ENCODE results near the gene EMILIN3. TPM values are rescaled to one million over a fixed set of nuclear protein-coding genes. Genes with fewer than 3 reads are reported as not detected.

EMILIN3 gene
- total RNA-seq, 2 donors from 2014 or later, result not detected

DNA sequence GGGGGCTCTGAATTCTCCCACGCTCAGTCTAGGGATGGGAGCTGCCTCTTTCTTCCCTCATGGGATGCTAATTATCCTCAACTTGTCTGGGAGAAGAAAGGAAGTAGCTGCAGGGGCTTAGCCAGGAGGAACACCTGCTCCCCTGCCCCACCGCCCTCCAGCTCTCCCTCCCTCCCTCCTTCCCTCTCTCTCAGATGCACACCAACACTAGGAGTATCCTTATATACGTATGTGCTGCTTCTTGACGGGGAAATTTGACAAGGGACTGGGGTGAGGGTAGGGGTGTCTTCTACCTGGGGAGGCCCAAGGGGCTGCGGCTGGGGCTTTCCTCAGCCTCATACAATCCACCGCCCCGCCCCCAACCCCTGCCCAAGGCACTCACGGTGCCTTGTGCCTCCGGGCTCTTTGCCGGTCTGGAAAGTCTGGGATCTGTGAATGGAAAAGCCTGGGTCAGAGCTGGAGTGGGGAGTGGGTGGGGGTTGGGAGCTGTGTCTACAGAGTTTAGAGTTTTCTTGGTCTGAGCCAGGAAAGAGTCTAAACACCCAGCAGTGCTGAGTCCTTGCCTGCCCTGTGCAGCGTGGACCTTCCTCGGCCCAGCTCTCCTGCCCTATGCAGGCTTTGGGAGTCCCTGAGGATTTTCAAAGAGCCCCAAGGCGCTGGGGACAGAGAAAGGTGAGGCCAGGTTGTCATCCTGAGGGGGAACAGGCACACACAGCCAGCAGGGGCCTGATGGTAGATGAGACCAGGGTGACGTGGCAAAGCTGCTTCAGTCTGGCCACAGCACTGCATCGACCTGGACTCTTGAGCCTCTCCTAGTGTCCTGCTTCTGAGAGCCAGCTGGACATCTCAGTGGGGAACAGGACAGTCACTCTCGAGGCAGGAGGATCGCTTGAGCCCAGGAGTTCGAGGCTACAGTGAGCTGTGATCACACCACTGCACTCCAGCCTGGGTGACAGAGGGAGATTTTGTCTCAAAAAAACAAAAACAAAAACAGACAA, 29.3 kb upstream of the EMILIN3 start:
- peak in 1 of 2 donors; percentile 21 for ATAC-seq
- Mint-ChIP-seq H3K36me3 (no peaks in the 10 kb centered on the region), H3K4me3 (no peak overlapping the region), H3K4me1 (ENCODE audit: low read depth in 2 of 2) (no peaks in the 10 kb centered on the region), H3K9me3 (no peaks in the 10 kb centered on the region), H3K27me3 (no peaks in the 10 kb centered on the region), H3K27ac (no peak overlapping the region)
- DNase-seq (ENCODE audit: low spot score), result no peak

- Mint-ChIP-seq H3K27ac (no peak overlapping the region), H3K4me3 (no peak overlapping the region), H3K27me3 (peaks cover 0 to 2% of the 10 kb centered on the region in 2 donors), H3K36me3 (no peaks in the 10 kb centered on the region), H3K4me1 (ENCODE audit: low read depth in 2 of 2) (no peaks in the 10 kb centered on the region), H3K9me3 (no peaks in the 10 kb centered on the region)
- no peak for ATAC-seq
- DNase-seq (ENCODE audit: low spot score), result no peak
Observed at GRCh38 chr20:41394931-41395666, 28.5 kb upstream of the EMILIN3 start.

- no peaks in the 10 kb centered on the region for H3K36me3 Mint-ChIP-seq
- no peak overlapping the region for H3K4me3 Mint-ChIP-seq
- H3K4me1 Mint-ChIP-seq (ENCODE audit: low read depth in 2 of 2), result no peaks in the 10 kb centered on the region
- H3K27ac Mint-ChIP-seq, result no peak overlapping the region
- DNase-seq (ENCODE audit: low spot score) (no peak), ATAC-seq (no peak)
- peaks cover 0 to 2% of the 10 kb centered on the region in 2 donors for H3K27me3 Mint-ChIP-seq
- H3K9me3 Mint-ChIP-seq, result no peaks in the 10 kb centered on the region
Observed at GRCh38 chr20:41394081-41394480, 27.5 kb upstream of the EMILIN3 start.

DNA sequence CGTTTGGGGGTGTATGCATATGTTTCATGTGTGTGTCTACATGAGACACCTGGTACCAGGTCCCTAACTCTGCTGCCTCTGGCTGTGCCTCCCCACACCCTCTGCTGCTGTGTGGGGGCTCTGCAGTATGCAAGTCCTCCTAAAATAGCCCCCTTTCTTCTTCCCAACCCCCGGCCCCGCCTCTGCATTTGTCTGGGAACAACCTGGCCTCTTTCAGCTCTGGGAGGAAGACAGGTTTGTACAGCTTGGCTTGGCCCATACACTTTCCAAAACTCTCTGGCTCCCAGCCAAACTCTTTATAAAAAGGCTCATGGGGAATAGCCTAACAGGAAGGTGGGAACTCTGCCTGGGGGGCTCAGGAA, 27.1 kb upstream of the EMILIN3 start:
- no peak overlapping the region for H3K27ac Mint-ChIP-seq
- DNase-seq (ENCODE audit: low spot score), result no peak
- no peaks in the 10 kb centered on the region for H3K36me3 Mint-ChIP-seq
- no peak overlapping the region for H3K4me3 Mint-ChIP-seq
- ATAC-seq, result no peak
- H3K27me3 Mint-ChIP-seq, result peaks cover 0 to 2% of the 10 kb centered on the region in 2 donors
- H3K4me1 Mint-ChIP-seq (ENCODE audit: low read depth in 2 of 2), result no peaks in the 10 kb centered on the region
- no peaks in the 10 kb centered on the region for H3K9me3 Mint-ChIP-seq

GRCh38 chr20:41392871-41393704, 26.5 kb upstream of the EMILIN3 start:
- Mint-ChIP-seq H3K27ac (no peak overlapping the region), H3K27me3 (peaks cover 0 to 6% of the 10 kb centered on the region in 2 donors), H3K36me3 (no peaks in the 10 kb centered on the region), H3K4me1 (ENCODE audit: low read depth in 2 of 2) (no peaks in the 10 kb centered on the region), H3K4me3 (no peak overlapping the region), H3K9me3 (no peaks in the 10 kb centered on the region)
- DNase-seq (ENCODE audit: low spot score) (no peak), ATAC-seq (no peak)

- Mint-ChIP-seq H3K27me3 (peaks cover 0 to 6% of the 10 kb centered on the region in 2 donors), H3K4me1 (ENCODE audit: low read depth in 2 of 2) (no peaks in the 10 kb centered on the region), H3K27ac (no peak overlapping the region), H3K9me3 (no peaks in the 10 kb centered on the region), H3K36me3 (no peaks in the 10 kb centered on the region), H3K4me3 (no peak overlapping the region)
- ATAC-seq, result no peak
- DNase-seq (ENCODE audit: low spot score), result no peak
Observed at GRCh38 chr20:41392295-41392694, 25.7 kb upstream of the EMILIN3 start.

GRCh38 chr20:41391587-41392001, 25.0 kb upstream of the EMILIN3 start:
- H3K4me3 Mint-ChIP-seq, result no peak overlapping the region
- no peak for ATAC-seq
- H3K4me1 Mint-ChIP-seq (ENCODE audit: low read depth in 2 of 2), result no peaks in the 10 kb centered on the region

DNA sequence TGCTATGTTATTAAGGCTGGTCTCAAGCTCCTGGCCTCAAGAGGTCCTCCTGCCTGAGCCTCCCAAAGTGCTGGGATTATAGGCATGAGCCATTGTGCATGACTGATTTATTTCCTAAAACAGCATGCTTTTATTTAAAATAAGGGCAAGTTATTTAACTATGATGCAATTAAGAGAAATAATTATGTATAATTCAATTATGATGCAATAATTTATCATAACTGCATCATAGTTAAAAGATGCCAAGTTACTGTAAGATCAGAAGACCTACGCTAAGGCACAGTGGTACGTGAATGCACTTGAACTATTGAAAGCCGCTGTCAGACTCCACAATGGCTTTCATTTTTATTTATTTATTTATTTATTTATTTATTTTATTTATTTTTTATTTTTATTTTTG, 24.3 kb upstream of the EMILIN3 start:
- Mint-ChIP-seq H3K27ac (no peak overlapping the region), H3K4me1 (ENCODE audit: low read depth in 2 of 2) (no peaks in the 10 kb centered on the region), H3K9me3 (no peaks in the 10 kb centered on the region), H3K4me3 (no peak overlapping the region), H3K36me3 (no peaks in the 10 kb centered on the region), H3K27me3 (peaks cover 0 to 6% of the 10 kb centered on the region in 2 donors)
- DNase-seq (ENCODE audit: low spot score), result no peak
- no peak for ATAC-seq

More at GRCh38 chr20:41391587-41392001, 25.0 kb upstream of the EMILIN3 start:
- Mint-ChIP-seq H3K27ac (no peak overlapping the region), H3K27me3 (peaks cover 0 to 6% of the 10 kb centered on the region in 2 donors), H3K36me3 (no peaks in the 10 kb centered on the region), H3K9me3 (no peaks in the 10 kb centered on the region)
- DNase-seq (ENCODE audit: low spot score), result no peak

DNA sequence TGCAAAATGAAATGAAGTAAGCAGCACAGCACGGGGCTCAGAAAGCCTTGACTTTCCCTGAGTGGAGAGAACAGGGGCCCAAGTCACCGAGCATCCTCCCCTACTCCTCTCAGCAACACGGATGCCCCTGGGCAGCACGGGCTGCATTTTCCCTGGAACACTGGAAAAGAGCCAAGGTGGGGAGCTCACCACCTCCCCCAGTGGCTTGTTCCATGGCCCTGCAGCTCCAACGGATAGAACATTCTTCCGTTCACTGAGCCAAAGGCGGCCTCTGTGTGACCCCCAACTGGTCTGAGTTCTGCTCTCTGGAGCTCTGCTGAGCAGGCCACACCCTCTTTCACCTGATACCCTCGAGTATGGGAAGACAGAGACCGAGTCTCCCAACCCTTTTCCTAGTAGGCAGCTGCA, 20.8 kb upstream of the EMILIN3 start:
- Mint-ChIP-seq H3K36me3 (no peaks in the 10 kb centered on the region), H3K4me3 (no peak overlapping the region), H3K27ac (no peak overlapping the region), H3K4me1 (ENCODE audit: low read depth in 2 of 2) (no peaks in the 10 kb centered on the region), H3K27me3 (peaks cover 7 to 12% of the 10 kb centered on the region in 2 donors), H3K9me3 (no peaks in the 10 kb centered on the region)
- DNase-seq (ENCODE audit: low spot score), result no peak
- ATAC-seq, result peak in 1 of 2 donors; percentile 15

GRCh38 chr20:41386502-41387427, 20.1 kb upstream of the EMILIN3 start:
- H3K4me3 Mint-ChIP-seq, result no peak overlapping the region
- ATAC-seq, result no peak
- peaks cover 7 to 12% of the 10 kb centered on the region in 2 donors for H3K27me3 Mint-ChIP-seq
- no peaks in the 10 kb centered on the region for H3K4me1 Mint-ChIP-seq (ENCODE audit: low read depth in 2 of 2)
- H3K9me3 Mint-ChIP-seq, result no peaks in the 10 kb centered on the region
- H3K27ac Mint-ChIP-seq, result no peak overlapping the region
- no peaks in the 10 kb centered on the region for H3K36me3 Mint-ChIP-seq
- no peak for DNase-seq (ENCODE audit: low spot score)

GRCh38 chr20:41382791-41383305, 16.2 kb upstream of the EMILIN3 start:
- no peak overlapping the region for H3K4me3 Mint-ChIP-seq
- ATAC-seq (no peak), DNase-seq (ENCODE audit: low spot score) (no peak)
- peaks cover 25 to 30% of the 10 kb centered on the region in 2 donors for H3K27me3 Mint-ChIP-seq
- no peak overlapping the region for H3K27ac Mint-ChIP-seq
- H3K9me3 Mint-ChIP-seq, result no peaks in the 10 kb centered on the region
- H3K36me3 Mint-ChIP-seq, result no peaks in the 10 kb centered on the region
- no peaks in the 10 kb centered on the region for H3K4me1 Mint-ChIP-seq (ENCODE audit: low read depth in 2 of 2)

- H3K9me3 Mint-ChIP-seq, result no peaks in the 10 kb centered on the region
- H3K27ac Mint-ChIP-seq, result no peak overlapping the region
- no peaks in the 10 kb centered on the region for H3K36me3 Mint-ChIP-seq
- H3K4me3 Mint-ChIP-seq, result no peak overlapping the region
- peaks cover 35 to 45% of the 10 kb centered on the region in 2 donors for H3K27me3 Mint-ChIP-seq
- DNase-seq (ENCODE audit: low spot score) (no peak), ATAC-seq (peak in 1 of 2 donors; percentile 36)
- H3K4me1 Mint-ChIP-seq (ENCODE audit: low read depth in 2 of 2), result no peaks in the 10 kb centered on the region
Observed at GRCh38 chr20:41380551-41381193, 14.1 kb upstream of the EMILIN3 start.

Data from natural killer cell treated with Interleukin-12 subunit alpha and Interleukin-12 subunit beta and Interleukin-15 and Interleukin-18, amount 100 ng/mL, for 72 hours (primary cell).